Measurements from ENCODE around the gene KCTD16. TPM values are rescaled to one million over a fixed set of nuclear protein-coding genes. Genes with fewer than 3 reads are reported as not detected.

KCTD16 gene
- total RNA-seq, 2 donors from 2014 or later: 0.02 to 0.03 TPM

DNA sequence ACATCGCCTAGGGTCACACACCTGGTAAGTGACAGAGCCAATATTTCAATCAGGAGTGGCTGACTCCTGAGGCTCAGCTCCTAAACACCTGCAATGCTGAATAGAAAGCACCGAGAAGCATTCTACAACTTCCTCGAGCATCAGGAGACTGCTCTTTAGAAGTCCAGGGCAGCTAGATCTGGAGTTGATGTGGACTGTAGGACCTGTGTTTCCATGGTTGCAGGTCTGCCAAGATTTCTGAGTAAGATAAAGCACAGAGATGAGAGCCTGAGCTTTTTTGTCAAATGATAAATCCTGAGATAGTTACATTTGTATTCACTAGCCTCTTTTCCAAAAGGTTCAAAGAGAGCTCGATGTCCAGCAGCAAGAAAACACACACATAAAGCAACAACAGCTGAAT is 44.0 kb upstream of the KCTD16 start:
- Histone ChIP-seq H3K4me3 (no peak overlapping the region), H3K36me3 (no peaks in the 10 kb centered on the region), H3K9ac (ENCODE audit: low read depth in 2 of 2, low read length in 2 of 2) (no peak overlapping the region), H3K4me1 (no peaks in the 10 kb centered on the region), H3K27me3 (no peaks in the 10 kb centered on the region), H3K9me3 (no peaks in the 10 kb centered on the region), H3K27ac (no peak overlapping the region)
- no peak for DNase-seq
- TF ChIP-seq, protein P1, sequence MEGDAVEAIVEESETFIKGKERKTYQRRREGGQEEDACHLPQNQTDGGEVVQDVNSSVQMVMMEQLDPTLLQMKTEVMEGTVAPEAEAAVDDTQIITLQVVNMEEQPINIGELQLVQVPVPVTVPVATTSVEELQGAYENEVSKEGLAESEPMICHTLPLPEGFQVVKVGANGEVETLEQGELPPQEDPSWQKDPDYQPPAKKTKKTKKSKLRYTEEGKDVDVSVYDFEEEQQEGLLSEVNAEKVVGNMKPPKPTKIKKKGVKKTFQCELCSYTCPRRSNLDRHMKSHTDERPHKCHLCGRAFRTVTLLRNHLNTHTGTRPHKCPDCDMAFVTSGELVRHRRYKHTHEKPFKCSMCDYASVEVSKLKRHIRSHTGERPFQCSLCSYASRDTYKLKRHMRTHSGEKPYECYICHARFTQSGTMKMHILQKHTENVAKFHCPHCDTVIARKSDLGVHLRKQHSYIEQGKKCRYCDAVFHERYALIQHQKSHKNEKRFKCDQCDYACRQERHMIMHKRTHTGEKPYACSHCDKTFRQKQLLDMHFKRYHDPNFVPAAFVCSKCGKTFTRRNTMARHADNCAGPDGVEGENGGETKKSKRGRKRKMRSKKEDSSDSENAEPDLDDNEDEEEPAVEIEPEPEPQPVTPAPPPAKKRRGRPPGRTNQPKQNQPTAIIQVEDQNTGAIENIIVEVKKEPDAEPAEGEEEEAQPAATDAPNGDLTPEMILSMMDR (IDR thresholded peaks at IDR 0.05): no peak
- intact Hi-C loops (cut with DNase I): no loop called here

DNA sequence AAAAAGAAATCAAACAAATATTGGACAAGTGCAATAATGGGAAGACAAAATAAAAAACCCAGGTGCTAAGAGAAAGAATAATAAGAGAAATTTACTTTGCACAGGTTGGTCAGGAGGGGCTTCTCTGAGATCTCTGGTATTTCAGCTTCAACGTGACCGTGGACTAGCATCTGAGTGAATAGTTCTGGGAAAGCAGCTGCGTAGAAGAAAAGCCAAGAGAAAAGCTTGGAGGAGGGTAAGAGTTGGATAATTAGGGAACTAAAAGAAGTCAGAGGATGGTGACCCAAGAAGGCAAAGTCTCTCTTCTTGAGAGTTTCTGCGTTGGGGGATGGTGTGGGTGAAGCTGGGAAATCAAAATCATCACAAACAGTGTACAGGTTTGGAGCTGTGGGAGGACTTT is 41.8 kb upstream of the KCTD16 start:
- H3K27ac ChIP-seq: no peak overlapping the region

DNA sequence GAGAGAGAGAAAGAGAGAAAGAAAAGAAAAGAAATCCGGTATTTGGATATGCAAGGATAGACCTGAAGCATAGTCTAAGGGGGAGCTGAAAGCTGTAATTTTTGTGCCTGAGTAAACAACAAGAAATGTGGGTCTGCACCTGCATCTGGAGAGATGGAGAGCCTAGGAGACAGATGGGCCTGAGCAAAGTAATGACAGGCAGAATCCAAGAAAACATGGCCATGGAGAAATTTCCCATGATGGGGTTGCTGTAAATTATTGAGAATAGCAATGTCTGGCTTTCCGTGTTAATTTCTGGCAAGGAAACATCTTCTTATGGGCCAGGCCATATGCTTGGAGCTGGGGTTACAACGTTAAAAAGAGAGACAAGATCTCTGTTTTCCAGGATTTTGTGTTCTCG is 40.4 kb upstream of the KCTD16 start:
- no peak for DNase-seq
- no peak overlapping the region for H3K4me3 ChIP-seq
- no peaks in the 10 kb centered on the region for H3K9me3 ChIP-seq
- no peaks in the 10 kb centered on the region for H3K4me1 ChIP-seq
- H3K9ac ChIP-seq (ENCODE audit: low read depth in 2 of 2, low read length in 2 of 2): no peak overlapping the region
- intact Hi-C loops (cut with DNase I): no loop called here
- no peaks in the 10 kb centered on the region for H3K27me3 ChIP-seq
- H3K36me3 ChIP-seq: no peaks in the 10 kb centered on the region
- no peak overlapping the region for H3K27ac ChIP-seq
- TF ChIP-seq, protein P1 (IDR thresholded peaks at IDR 0.05): no peak

More for the DNA sequence above, 41.8 kb upstream of the KCTD16 start:
- TF ChIP-seq, protein P1 (IDR thresholded peaks at IDR 0.05): no peak
- Histone ChIP-seq H3K4me3 (no peak overlapping the region), H3K36me3 (no peaks in the 10 kb centered on the region), H3K9ac (ENCODE audit: low read depth in 2 of 2, low read length in 2 of 2) (no peak overlapping the region), H3K9me3 (no peaks in the 10 kb centered on the region), H3K4me1 (no peaks in the 10 kb centered on the region), H3K27me3 (no peaks in the 10 kb centered on the region)
- DNase-seq: no peak
- intact Hi-C loops (cut with DNase I): no loop called here

DNA sequence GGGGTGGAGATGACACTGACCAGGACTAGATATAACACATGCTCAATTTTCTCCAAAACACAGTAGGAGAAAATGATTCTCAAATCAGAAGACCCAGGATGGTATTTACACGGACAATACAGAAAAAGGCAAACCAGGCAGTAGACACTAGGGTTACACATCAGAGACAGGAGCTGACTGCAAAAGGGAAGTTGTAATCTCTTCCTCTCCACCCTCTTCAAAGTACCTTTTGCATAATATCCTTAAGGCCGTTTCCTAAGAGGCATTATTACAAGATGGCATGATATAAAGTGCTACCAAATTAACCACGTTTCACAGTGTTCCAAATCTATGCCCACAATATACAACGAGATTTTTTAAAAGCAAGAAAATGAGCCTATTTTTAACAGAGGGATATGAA is 39.4 kb upstream of the KCTD16 start:
- TF ChIP-seq, protein P1 (IDR thresholded peaks at IDR 0.05): no peak
- no peaks in the 10 kb centered on the region for H3K27me3 ChIP-seq
- no peak for DNase-seq
- H3K9ac ChIP-seq (ENCODE audit: low read depth in 2 of 2, low read length in 2 of 2): no peak overlapping the region
- intact Hi-C loops (cut with DNase I): no loop called here
- H3K4me1 ChIP-seq: no peaks in the 10 kb centered on the region
- H3K27ac ChIP-seq: no peak overlapping the region
- no peaks in the 10 kb centered on the region for H3K9me3 ChIP-seq
- H3K4me3 ChIP-seq: no peak overlapping the region
- H3K36me3 ChIP-seq: no peaks in the 10 kb centered on the region

DNA sequence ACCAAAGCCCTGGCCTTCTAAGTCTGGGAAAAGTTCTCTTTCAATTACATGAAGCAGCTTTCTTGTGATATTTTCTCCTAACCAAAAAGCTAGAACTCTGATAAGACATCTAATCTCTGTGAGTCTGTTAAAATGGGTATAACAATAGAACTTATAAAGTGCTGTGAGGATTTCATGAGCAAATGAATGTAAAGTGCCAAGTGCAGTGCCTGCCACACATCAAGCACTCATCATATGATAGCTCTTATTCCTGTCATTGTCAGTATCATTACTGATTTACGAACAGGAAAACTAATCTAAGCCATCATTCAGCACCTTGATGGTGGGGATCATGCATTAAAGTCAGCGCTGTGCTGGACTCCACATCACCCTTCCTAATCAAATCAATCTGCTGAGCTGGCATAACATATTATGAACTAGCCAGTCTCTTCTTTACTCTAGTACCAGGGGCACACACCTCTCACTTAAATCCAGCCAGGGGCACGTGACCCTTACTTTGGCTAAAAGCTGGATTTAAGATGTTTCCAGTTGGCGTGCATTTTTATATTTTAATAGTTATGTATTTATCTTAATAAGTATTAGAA is 37.5 kb upstream of the KCTD16 start:
- TF ChIP-seq, protein P1 (IDR thresholded peaks at IDR 0.05): no peak
- DNase-seq: no peak
- intact Hi-C loops (cut with DNase I): no loop called here
- Histone ChIP-seq H3K4me3 (no peak overlapping the region), H3K4me1 (no peaks in the 10 kb centered on the region), H3K9ac (ENCODE audit: low read depth in 2 of 2, low read length in 2 of 2) (no peak overlapping the region), H3K27me3 (no peaks in the 10 kb centered on the region), H3K9me3 (no peaks in the 10 kb centered on the region), H3K27ac (no peak overlapping the region), H3K36me3 (no peaks in the 10 kb centered on the region)
